OCI-M2 (cell line): ENCODE measurements around the gene RBX1.
"Not testable (repeated sequence)": the region's sequence is repeated elsewhere in the genome, so short reads cannot be mapped to it uniquely, and the experiment has no call there.

ENCODE experiments used
- DNase-seq: peaks from one replicate; lab custom pipeline; 2025; ENCODE audit not compliant: unreplicated experiment; lab: John Stamatoyannopoulos, UW

RBX1 gene

DNA sequence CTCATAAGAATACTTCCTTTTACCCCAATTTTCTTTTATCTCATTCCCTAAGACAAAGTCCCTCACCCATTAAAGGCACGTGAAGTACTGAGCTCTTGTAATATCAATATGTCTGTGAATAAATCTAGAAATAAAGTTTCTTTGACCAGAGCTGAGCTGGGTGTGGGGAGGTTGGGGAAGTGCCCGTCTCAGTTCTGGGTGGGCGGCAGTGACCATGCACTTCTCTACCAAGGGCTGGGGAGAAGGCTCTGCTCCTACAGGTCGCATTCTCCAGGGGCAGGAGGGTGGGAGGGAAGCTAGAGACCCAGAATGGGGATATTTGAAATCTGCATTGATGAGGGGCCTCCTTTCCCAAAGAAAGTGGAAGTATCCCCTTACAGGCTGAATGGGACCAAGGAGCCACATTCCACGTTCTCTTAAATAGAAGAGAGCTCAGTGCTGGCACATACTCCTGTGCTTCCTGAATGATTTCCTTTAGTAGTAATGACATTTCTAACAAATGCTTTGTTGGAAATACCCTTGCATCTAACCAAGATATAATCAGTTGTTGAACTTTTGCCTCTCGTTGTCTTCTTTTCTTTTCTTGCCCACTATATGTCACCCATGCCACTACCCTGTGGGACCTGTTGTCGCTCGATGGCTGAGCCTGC is 16.1 kb downstream of the RBX1 start:
- no peak for DNase-seq

DNA sequence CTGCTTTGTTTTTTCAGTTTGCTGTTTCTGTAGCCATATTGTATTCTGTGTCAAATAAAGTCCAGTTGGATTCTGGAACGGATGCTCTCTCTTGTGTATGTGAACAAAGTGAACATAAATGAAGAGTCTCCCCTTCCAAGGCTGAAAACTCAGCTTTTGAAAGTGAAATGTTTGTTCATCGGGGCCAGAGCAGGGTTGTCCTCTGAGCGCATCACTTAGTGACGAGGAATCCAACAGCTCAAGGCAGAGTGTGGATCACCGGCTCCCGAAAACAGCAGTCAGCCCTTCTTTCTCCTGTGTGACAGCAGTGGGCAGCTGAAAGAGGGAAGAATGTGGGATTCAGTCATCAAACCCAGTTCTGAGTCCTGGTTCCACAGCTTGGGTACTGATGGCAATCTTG is 21.4 kb downstream of the RBX1 start:
- DNase-seq, result no peak

DNA sequence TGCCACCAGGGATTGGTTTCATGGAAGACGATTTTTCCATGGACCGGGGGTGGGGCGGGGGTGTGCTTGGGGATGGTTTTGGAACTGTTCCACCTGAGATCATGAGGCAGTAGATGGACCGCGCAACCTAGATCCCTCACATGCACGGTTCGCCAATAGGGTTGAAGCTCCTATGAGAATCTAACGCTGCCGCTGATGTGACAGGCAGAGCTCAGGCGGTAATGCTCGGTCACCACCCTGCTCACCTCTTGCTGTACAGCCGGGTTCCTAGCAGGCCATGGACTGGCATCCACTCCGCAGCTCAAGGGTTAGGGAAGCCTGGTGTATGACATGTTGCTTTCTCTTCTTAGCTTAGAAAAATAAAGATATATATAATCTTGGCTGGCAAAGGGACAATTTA is 22.0 kb downstream of the RBX1 start:
- DNase-seq, result no peak

DNA sequence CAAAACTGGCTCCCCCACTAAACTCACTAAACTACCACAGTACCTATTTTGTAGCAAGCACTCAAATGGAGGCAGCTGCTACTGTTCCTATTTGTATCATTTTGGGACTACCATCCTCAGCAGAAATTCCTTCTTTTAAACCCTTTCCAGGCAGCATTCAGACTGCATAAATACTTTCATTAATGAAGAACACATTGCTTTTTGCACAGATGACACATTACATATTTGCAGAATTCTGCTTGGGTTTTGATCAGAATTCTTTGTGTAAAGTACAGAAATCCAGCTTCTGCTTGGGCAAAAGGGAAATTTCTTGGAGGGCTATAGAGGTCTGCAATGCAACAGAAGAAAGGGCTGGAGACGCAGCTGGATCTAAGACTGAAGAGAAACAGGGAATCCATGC is 24.2 kb downstream of the RBX1 start:
- DNase-seq, result no peak

DNA sequence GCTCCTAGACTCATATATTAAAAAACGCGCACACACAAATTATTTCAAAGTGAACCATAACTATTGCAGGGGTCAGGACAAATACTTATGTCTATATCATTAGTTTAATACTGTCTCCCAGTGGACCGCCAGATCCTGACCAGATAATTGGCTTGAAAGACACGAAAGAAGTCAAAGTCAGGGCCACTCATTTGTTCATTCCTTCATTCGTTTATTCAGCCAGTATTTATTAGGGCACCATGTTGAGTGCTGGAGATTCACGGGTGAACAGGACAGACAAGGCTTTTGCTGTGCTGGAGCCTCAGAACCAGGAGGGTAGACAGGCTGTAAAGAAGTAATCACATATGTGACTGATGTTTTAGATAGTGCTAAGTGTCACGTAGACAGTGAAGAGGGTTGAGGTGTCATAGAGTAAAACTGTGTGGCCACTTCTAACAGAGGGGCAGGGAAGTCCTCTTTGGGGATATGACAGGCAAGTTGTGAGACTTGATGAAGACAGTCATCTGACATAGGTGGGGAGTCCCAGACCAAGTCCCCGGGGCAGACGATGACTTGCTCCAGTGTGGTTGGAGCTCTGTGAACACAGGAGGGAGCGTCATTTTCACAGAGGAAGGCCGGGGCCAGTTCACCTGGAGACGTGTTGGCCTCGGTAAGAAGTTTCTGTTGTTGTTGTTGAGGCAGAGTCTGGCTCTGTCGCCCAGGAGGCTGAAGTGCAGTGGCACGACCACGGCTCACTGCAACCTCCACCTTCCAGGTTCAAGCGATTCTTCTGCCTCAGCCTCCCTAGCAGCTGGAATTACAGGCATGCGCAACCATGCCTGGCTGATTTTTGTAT is 25.9 kb downstream of the RBX1 start:
- DNase-seq, result no peak

DNA sequence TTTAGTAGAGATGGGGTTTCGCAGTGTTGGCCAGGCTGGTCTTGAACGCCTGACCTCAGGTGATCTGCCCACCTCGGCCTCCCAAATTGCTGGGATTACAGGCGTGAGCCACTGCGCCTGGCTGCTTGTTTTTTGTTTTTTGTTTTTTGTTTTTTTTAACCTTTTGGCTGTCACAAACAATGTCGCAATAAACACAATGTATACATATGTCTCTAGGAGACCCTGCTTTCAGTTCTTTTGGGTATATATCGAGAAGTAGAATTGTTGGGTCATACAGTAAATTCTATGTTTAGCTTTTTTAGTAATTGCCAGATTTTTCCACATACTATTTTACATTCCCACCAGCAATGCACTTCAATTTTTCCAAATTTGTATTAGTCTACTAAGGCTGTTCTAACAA is 28.0 kb downstream of the RBX1 start:
- DNase-seq, result no peak

DNA sequence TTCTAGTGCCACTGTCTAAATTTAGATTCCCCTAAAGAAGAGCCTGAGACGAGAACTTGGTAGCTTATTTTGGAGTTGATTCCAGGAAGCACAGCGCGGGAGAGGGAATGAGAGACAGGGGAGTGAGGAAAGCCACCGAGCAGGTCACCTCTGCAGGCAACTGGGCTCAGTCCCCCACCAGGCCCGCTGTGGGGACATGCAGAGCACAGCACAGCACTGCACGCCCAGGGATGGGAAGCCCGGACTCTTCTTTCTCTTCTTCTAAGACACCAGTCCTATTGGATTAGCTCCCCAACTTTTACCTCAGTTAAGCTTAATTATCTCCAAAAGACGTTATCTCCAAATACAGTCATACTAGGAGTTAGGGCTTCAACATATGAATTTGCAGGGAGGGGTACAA is 28.7 kb downstream of the RBX1 start:
- DNase-seq, result no peak

DNA sequence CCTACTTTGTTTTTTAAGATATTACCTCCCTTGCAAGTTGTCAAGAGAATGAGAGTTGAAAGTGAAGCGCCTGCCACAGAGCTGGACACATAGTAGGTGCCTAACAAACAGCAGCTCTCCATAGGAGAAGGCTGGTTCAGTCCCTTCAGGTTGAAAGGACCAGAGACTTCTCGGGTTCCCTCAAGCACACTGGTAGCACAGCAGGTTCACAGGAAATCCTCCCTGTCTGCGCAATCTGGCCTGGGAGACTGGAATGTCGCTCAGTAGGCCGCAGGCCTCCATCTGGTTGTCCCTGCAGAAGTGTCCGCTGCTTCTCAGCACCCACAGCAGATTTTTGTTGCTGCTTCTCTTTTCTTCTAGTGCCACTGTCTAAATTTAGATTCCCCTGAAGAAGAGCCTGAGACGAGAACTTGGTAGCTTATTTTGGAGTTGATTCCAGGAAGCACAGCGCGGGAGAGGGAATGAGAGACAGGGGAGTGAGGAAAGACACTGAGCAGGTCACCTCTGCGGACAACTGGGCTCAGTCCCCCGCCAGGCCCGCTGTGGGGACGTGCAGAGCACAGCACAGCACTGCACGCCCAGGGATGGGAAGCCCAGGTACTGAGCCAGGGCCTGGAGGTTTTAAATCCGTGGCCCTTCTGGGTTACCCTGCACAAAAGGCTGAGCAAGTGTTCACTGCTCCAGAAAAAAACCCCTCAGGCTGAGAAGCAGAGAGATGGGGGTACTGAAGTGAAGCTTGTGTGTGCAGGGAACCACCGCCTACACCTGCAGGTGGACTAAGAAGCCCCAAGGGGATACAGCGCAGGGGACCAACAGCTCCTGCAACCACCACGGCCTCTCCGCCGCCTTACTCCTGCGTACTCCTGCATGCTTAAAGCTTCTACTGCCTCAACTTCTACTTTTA is 31.6 kb downstream of the RBX1 start:
- DNase-seq, result no peak

DNA sequence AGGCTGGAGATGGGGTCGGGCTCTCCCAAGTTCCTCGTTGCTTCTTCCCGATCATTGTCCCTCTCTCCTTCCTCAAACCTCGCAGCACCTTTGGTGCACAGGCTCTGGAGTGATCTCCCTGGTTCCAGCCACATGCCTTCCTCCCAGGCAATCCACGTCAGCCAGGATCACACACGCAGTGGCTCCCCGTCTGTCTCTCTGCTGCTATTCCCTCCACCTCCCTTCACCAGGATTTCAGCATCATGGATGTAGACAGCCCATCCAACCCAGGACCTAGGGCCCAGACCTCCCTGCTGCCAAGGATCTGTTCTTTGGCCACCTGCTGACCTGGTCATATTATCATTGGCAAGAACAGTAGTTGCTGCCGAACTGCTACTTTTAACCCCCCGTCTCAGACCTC is 40.1 kb downstream of the RBX1 start:
- no peak for DNase-seq

DNA sequence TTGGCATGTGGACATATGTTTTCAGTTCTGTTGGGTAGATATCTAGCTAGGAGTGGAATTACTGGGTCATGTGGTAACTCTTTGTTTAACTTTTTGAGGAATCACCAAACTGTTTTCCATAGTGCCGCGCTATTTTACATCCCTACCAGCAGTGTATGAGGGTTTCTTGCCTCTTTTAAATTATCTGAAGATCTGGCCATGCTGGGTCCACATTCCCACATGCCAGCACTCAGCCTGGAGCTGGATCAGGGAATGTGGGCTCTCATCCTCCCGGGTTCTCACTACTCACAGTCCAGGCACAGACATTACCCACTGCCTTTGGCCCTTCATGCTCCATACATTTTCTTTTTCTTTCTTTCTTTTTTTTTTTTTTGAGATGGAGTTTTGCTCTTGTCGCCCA is 44.6 kb downstream of the RBX1 start:
- no peak for DNase-seq

DNA sequence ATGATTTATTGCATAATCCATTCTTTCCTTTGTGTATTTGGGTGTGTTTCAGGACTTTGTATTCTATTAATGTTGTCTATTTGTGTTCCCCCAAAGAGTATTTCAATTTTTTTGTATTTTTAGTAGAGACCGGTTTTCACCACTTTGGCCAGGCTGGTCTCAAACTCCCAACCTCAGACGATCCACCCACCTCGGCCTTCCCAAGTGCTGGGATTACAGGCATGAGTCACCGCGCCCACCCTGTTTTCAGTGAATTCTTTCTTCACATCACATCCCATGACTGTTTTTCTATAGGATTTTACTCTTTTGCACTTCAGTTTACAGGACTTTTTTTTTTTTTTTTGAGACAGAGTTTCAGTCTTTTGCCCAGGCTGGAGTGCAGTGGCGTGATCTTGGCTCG is 46.3 kb downstream of the RBX1 start:
- no peak for DNase-seq

DNA sequence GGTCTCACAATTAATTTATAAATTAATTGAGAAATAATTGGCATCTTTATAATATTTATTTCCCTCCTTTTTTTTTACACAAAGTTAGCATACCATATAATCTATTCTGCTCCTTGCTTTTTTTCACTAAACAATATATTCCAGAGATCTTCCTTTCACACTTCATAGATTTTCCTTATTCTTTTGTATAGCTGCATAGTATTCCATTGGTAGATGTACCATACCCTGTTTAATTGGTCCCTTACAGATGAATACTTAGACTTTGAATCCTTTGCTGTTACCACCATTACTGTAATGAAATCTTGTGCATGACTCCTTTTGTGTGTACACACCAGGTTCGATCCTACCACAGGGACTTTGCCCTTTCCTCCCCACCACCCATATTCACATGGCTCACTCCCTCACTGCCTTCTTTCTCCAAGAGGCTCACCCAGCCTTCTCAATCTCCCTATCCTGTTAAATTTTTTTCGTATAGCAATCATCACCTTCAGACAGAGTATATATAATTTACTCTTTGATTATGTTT is 48.9 kb downstream of the RBX1 start:
- DNase-seq, result no peak

DNA sequence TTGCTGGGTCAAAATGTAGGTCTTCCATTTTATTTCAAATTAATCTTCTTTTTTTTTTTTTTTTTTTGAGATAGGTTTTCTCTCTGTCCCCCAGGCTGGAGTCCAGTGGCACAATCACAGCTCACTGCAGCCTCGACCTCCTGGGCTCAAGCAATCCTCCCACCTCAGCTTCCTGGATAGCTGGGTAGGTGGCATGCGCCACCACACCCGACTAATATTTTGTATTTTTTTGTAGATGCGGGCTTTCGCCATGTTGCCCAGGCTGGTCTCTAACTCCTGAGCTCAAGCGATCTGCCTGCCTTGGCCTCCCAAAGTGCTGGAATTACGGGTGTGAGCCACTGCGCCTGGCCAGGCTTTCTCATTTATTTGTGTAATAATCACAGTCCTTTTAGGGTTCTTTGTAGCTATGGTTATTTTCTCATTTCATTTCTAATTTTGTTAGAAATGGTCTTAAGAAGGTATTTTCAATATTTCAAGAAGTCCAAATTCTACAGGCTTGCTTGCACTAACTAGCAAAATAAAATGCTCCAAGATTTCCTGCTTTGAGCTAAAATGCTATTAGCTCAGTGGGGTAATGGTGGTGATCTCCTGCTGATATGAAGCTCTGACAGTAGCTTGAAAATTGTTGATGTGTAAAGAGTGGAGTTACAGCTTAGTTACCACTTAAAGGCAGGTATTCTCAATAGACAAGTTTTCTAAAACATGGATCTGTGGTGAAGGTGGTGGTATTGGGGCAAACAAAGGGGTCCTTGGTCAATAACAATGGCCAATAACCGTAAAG is 50.0 kb downstream of the RBX1 start:
- DNase-seq, result no peak

DNA sequence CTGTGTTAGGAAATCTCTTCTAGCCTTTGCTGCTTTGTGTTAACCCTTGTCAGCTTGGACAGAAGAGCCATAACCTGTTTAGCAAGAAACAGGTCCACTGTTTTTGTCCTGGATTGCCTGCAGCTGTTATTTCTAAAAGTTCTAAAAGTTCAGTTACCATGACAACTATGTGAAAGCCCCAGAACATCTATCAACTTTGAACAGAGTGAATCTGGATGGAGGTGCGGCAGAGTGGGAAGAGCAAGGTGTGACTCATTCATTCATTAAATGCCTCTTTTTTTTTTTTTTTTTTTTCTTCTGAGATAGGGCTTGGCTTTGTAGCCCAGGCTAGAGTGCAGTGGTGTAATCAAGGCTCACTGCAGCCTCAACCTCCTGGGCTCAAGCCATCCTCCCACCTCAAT is 50.5 kb downstream of the RBX1 start:
- DNase-seq, result no peak

DNA sequence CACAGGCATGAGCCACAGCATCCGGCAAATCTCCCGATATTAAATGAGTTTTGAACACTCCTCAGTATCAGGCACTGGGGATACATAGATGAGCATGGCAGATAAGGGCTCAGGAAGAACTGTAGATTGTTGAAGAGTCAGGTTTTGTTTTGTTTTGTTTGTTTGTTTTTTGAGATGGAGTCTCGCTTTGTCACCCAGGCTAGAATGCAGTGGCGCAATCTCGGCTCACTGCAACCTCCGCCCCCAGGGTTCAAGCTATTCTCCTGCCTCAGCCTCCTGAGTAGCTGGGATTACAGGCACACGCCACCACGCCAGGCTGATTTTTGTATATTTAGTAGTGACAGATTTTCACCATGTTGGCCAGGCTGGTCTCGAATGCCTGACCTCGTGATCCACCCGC is 51.2 kb downstream of the RBX1 start:
- not testable (repeated sequence) for DNase-seq

DNA sequence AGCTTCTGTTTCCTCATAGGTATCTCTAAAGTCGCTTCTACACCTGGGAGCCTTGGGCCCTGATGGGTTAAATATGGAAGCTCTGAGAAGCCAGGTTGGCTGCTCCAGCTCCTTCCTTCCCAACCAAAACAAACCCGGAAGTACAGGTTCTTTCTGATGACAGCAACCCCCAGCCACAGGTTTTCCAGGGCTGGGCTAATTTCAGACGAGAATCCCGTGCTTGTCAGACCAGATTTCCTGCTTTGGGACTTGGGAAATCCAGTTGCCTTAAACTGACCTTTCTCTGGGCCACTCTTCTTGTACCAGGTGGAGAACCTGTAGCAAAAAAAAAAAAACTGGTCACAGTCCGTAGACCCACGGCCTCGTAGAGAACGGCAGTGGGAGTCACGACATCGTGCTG is 51.9 kb downstream of the RBX1 start:
- DNase-seq, result no peak

DNA sequence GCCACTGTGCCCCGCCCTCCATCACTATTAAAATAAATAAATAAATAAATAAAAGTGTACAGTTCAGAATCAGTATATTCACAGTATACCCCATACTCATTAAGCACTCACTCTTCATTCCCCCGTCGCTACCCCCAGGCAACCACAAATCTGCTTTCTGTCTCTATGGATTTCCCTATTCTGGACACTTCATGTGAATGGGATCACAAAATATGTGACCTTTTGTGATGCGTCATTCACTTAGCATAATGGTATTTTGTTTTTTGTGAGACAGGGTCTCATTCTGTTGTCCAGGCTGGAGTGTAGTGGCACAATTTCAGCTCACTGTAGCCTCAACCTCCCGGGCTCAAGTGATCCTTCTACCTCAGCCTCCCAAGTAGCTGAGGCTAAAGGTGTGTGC is 52.8 kb downstream of the RBX1 start:
- DNase-seq, result no peak

DNA sequence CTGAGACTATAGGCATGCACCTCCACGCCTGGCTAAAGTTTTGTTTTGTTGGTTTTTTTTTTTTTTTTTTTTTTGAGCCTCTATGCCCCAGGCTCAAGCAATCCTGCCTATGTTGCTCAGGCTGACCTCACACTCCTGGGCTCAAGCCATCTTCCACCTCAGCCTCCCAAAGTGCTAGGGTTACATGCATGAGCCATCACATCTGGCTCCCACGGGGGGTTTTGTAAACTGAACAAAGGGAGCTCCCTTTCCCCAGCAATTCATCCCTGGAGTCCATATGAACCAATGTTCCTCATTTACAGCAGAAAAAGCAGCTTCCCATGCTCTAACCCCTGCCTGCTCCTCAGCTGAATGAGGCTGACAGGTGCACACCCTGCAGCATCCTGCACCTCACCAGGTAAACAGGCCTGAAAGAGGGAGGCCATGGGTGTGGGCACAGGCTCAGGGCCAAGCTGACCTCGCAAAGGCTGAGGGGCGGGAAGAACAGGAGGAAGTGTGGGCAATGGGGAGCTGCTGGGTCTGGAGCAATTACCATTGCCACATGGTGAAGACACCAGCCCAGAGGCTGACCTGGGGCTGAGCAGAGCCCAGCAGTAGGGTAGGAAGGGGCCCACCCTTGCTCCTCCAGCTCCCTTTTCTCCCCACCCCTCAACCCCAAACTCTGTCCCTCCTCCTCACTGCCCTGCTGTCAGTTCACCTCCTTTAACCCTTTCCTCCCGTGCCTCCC is 58.2 kb downstream of the RBX1 start:
- no peak for DNase-seq

DNA sequence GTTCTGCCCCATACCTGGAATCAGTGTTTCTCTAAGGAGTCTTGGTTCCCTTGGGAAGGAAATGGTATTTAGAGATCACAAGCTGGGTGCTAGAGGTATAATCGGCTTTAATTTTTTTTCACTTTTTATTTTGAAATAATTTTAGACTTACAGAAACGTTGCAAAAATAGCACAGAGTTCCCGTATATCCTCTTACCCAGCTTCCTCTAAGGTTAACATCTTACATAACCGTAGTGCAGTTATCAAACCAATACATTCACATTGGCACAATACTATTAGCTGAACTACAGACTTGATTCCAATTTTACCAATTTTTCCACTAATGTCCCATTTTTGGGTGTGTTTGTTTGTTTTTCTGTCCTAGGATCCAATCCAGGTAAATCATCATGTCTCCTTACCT is 63.8 kb downstream of the RBX1 start:
- DNase-seq, result no peak

DNA sequence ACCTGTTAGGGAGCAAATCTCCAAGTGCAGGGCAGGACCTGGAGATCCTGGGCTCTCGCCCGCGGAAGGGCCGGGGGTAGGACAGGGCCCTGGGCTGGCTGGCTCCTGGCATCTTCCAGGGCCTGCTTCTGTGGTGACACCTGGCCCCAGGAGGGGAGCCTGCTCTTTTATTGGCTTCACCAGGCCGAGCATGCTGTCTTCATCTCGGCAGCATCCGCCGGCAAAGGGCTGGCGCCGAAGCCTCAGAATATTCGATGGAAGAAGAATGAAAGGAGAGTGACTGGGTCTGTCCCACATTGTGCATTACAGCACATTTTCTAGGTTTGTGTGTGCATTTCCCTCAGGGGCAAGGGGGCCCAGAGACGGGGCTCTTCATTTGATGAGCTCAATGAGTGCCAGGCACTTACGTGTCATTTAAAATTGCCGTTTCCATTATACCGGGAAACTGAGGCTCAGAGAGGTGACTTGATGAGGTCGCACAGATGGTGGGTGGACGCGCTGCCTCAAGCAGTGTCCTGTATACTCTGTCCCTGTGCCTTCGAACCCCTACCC is 70.0 kb downstream of the RBX1 start:
- no peak for DNase-seq
